GM06990 (cell line): ENCODE data around the gene PLCL1.

ENCODE experiments used
- DNase-seq: peaks from one replicate; pipeline ENCODE4 v3.0.0-alpha.2; 2011; ENCODE audit not compliant: insufficient read length; ENCODE audit errors: extremely low read depth
- H3K27me3 ChIP-seq: replicated peaks from 2 replicates; pipeline ENCODE4 v1.6.0; 2011; ENCODE audit warnings: low read length; ENCODE audit not compliant: control insufficient read depth, insufficient read depth
- H3K36me3 ChIP-seq: 2 replicates; pipeline ENCODE4 v1.5.1; 2011; ENCODE audit warnings: low read length; ENCODE audit not compliant: control insufficient read depth, insufficient read depth
- H3K4me3 ChIP-seq: replicated peaks from 2 replicates; pipeline ENCODE4 v1.5.1; 2011; ENCODE audit warnings: low read depth, mild to moderate bottlenecking, control low read depth, low read length
- TF ChIP-seq, protein P1 (sequence below): IDR thresholded peaks from 2 replicates; pipeline ENCODE4 v1.5.1; 2011; ENCODE audit warnings: low read length, control low read depth, mild to moderate bottlenecking, inconsistent platforms; ENCODE audit not compliant: insufficient read depth, poor library complexity, severe bottlenecking

PLCL1 gene

DNA sequence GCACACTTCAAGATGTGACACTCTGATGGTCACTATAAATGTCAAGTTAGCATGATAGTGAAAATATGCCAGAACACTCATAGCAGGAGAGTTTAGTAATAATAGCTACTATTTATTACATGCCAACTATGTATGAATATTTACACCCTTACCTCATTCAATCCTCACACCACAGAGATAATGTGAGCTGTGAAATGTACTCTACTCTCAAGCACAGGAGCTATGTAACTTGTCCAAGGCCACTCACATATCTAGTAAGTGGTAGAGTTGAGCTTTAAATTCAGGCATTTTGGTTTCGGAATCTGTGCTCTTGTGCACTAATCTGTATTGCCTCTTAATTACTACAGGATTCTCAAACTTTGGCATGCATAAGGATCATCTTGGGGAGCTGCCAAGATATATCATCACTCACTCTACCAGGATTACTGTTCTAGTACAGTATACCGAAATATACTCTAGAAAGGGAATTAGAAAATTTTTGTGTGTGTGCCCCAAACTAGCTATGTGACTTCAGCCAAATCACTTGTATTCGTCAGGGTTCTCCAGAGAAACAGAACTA lies 154.3 kb downstream of the PLCL1 start:
- no peak for DNase-seq
- TF ChIP-seq, protein P1, sequence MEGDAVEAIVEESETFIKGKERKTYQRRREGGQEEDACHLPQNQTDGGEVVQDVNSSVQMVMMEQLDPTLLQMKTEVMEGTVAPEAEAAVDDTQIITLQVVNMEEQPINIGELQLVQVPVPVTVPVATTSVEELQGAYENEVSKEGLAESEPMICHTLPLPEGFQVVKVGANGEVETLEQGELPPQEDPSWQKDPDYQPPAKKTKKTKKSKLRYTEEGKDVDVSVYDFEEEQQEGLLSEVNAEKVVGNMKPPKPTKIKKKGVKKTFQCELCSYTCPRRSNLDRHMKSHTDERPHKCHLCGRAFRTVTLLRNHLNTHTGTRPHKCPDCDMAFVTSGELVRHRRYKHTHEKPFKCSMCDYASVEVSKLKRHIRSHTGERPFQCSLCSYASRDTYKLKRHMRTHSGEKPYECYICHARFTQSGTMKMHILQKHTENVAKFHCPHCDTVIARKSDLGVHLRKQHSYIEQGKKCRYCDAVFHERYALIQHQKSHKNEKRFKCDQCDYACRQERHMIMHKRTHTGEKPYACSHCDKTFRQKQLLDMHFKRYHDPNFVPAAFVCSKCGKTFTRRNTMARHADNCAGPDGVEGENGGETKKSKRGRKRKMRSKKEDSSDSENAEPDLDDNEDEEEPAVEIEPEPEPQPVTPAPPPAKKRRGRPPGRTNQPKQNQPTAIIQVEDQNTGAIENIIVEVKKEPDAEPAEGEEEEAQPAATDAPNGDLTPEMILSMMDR, result no peak
- H3K27me3 ChIP-seq, result no peaks in the 10 kb centered on the region
- H3K36me3 ChIP-seq, result no peaks in the 10 kb centered on the region
- H3K4me3 ChIP-seq, result no peak overlapping the region

DNA sequence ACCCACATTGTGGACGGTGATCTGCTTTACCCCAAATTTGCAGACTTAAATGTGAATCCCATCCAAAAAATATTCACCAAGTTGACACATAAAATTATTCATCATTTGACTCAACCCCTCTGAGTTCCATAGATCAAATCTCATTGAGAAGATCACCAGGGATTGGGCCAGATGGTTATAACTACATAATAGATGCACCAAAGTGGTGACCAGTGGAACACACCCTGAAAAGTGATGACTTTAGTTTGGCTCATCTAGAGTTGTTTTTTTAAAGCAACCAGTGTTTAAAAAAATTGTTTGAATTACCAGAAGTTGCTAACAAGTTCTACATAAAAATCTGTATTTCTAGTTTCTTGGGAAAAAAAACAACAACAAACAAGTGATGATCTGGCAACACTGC lies 155.0 kb downstream of the PLCL1 start:
- TF ChIP-seq, protein P1, result no peak
- Histone ChIP-seq H3K27me3 (no peaks in the 10 kb centered on the region), H3K36me3 (no peaks in the 10 kb centered on the region), H3K4me3 (no peak overlapping the region)
- DNase-seq, result no peak

DNA sequence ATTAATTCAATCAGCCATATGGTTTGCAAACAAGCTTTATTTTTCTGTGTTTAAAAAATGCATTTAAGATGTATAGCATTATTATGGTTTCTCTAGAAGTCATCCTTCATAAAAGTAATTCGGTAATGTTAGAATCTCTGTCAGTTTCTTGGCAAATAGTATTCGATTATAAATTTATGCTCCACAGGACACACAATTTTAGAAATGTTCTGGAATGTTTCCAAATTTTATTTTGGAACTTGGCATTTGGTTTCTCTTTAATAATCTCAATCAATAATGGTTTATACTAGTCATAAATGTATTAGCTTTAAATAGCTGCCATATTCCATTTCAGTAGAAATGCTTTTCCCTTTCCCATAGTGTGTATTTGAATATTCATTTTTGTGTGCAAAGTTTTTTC lies 156.4 kb downstream of the PLCL1 start:
- Histone ChIP-seq H3K36me3 (no peaks in the 10 kb centered on the region), H3K27me3 (no peaks in the 10 kb centered on the region), H3K4me3 (no peak overlapping the region)
- no peak for DNase-seq
- TF ChIP-seq, protein P1, result no peak

DNA sequence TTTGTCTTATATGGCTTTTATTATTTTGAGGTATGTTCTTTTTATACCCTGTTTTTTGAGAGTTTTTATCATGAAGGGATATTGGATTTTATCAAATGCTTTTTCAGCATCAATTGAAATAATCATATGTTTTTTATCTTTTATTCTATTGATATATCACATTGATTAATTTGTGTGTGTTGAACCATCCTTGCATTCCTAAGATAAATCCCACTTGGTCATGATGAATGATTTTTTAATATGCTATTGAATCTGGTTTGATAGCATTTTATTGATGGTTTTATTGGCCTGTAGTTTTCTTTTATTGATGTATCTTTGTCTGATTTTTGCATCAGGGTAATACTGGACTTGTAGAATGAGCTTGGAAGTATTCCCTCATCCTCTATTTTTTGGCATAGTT lies 160.3 kb downstream of the PLCL1 start:
- no peak overlapping the region for H3K4me3 ChIP-seq
- no peak for DNase-seq

DNA sequence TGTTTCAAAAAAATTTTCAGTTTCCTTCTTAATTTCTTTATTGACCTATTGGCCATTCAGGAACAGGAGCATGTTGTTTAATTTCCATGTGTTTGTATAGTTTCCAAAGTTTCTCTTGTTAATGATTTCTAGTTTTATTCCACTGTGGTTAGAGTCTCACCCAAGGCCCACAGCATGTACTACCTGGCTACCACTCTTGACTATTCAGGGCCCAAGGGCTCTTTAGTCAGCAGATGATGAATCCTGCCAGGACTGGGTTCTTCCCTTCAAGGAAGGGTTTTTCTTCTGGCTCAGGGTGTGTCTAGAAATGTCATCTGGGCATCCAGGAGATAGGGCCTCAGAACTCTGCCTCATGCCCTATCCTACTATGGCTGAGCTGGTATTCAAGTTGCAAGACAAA lies 161.4 kb downstream of the PLCL1 start:
- Histone ChIP-seq H3K36me3 (no peaks in the 10 kb centered on the region), H3K4me3 (no peak overlapping the region), H3K27me3 (no peaks in the 10 kb centered on the region)
- TF ChIP-seq, protein P1, result no peak
- DNase-seq, result no peak

More for the DNA sequence above, 160.3 kb downstream of the PLCL1 start:
- TF ChIP-seq, protein P1, result no peak
- no peaks in the 10 kb centered on the region for H3K27me3 ChIP-seq
- H3K36me3 ChIP-seq, result no peaks in the 10 kb centered on the region

DNA sequence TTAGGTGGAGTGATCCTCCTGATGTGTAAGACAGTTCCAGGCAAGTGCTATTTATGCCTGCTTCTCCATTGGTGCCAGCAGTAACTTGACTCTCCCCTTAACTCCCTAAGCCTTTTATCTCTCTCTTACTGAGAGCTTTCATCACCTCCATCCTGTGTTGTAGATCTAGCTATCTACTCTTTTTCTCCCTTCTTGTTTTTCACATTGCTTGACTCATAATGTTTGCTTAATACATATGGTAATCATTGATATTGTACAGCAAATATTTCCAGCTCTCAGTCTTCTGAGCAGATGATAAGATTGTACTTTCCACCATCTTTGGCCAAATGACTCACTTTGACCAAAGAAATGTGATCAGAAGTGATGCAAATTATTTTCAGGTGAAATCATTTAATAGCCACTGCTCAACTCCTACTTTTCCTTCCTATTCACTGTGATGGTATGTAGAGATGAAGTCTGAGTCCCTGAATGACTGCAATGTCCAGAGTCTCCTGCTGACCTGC lies 165.0 kb downstream of the PLCL1 start:
- DNase-seq, result no peak
- no peak overlapping the region for H3K4me3 ChIP-seq
- TF ChIP-seq, protein P1, result no peak

More for the DNA sequence above, 165.0 kb downstream of the PLCL1 start:
- Histone ChIP-seq H3K36me3 (no peaks in the 10 kb centered on the region), H3K27me3 (no peaks in the 10 kb centered on the region)
